22Rv1 (cell line): ENCODE data around the gene CCDC9.

Source experiments
- ZFX ChIP-seq: fragments of 450-650 bp; IDR thresholded peaks from 2 replicates; pipeline ENCODE4 v1.6.1; 2017; ENCODE audit warnings: antibody characterized with exemption, borderline replicate concordance
- TF ChIP-seq, protein P1 (sequence below): fragments of 450-650 bp; IDR thresholded peaks from 2 replicates; pipeline ENCODE4 v1.5.1; 2017; ENCODE audit warnings: mild to moderate bottlenecking

- TF ChIP-seq, protein P1, sequence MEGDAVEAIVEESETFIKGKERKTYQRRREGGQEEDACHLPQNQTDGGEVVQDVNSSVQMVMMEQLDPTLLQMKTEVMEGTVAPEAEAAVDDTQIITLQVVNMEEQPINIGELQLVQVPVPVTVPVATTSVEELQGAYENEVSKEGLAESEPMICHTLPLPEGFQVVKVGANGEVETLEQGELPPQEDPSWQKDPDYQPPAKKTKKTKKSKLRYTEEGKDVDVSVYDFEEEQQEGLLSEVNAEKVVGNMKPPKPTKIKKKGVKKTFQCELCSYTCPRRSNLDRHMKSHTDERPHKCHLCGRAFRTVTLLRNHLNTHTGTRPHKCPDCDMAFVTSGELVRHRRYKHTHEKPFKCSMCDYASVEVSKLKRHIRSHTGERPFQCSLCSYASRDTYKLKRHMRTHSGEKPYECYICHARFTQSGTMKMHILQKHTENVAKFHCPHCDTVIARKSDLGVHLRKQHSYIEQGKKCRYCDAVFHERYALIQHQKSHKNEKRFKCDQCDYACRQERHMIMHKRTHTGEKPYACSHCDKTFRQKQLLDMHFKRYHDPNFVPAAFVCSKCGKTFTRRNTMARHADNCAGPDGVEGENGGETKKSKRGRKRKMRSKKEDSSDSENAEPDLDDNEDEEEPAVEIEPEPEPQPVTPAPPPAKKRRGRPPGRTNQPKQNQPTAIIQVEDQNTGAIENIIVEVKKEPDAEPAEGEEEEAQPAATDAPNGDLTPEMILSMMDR = no peak
- no peak for TF ChIP-seq ZFX
Measured at GRCh38 chr19:47230921-47231214, 25.5 kb upstream of the CCDC9 start, which contains the start of gene BBC3.
